DOHH2 (cell line): Measurements from ENCODE around the gene PAX6.

Experiments used
- CTCF ChIP-seq: fragments of 200-600 bp; sonication (generic); IDR thresholded peaks from one replicate; pipeline ENCODE4 v1.5.1; 2014; ENCODE audit warnings: antibody characterized with exemption, mild to moderate bottlenecking, low read depth, low read length; ENCODE audit not compliant: poor library complexity, severe bottlenecking
- EZH2phosphoT487 ChIP-seq: fragments of 200-600 bp; sonication (generic); IDR thresholded peaks from 2 replicates; pipeline ENCODE4 v1.6.1; 2017; ENCODE audit warnings: borderline replicate concordance, mild to moderate bottlenecking, antibody characterized with exemption, low read length, moderate library complexity, mixed read lengths

GRCh38 chr11:31828217-31828616 is 17.1 kb upstream of the PAX6 start:
- TF ChIP-seq CTCF = no peak
- no peak for TF ChIP-seq EZH2phosphoT487
